ENCODE results near the gene DIDO1.

The DIDO1 gene

DNA sequence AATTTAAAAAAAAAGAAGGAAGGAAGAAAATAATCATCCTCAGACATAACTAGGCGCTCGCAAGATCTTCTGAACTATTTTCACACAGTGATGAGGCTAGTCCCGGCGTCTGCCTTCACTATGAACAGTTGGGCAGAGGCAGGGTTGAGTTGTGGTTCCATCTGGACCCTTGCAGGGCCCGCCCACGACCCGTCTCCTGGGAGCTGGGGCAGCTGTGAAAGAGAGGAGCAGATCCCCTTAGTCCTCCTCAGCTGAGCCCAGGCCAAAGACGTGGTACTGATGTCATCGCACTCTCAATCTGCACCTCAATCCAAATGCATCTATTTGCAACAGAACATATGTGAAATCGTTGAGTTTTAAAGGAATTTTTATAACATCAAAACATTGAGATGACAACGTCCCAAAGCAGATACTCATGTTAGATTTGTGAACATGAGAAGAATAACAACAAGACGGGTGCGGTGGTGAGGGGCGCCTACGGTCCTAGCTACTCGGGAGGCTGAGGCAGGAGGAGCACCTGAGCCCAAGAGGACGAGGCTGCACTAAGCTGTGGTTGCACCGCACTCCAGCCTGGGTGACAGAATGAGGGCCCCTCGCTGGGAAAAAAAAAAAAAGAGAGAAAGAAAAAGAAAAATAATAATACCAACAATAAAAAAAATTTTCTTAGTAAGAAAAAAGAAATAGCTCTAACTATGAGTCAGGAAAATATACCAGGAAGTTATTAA, 80.0 kb downstream of the DIDO1 start:
- DNase-seq = no peak

DNA sequence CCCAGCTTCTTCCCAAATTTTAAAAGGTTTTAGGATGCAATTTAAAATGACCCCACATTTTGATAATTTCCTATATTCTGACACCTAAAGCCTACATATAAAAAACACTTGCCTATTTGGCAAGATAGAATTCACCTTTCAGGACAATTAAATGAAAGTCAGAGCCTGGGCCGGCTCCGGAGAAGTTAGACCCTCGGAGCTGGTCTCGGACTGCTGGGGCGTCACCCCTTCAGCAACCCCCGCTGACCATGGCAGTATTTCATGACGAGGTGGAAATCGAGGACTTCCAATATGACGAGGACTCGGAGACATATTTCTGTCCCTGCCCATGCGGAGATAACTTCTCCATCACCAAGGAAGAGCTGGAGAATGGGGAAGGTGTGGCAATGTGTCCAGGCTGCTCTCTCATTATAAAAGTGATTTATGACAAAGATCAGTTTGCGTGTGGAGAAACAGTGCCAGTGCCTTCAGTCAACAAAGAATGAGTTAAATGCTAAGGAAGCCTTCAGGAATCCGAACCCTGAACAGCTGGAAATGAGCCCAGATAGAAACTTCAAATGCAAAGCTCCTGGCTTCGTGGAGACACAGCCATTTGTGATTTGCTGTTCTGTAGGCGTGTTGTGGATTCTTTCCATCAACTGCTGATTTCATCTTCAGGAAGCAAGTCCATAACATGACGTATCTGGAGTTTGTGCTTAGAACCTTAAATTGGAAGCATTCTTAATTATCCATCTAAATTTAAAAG, 80.7 kb downstream of the DIDO1 start:
- no peak for DNase-seq

DNA sequence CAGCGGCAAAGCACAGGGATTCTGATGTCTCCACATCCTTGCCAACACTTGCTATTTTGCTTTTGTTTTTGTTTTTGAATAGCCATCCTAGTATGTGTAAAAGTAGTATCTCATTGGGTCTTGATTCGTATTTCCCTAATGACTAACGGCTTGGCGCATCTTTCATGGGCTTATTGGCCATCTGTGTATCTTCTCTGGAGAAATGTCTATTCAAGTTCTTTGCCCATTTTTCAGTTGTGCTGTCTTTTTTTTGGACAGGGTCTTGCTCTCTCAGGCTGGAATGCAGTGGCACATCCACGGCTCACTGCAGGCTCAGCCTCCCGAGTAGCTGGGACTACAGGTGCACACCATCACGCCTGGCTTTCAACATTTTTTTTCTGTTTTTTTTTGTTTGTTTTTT, 82.1 kb downstream of the DIDO1 start:
- no peak for DNase-seq

DNA sequence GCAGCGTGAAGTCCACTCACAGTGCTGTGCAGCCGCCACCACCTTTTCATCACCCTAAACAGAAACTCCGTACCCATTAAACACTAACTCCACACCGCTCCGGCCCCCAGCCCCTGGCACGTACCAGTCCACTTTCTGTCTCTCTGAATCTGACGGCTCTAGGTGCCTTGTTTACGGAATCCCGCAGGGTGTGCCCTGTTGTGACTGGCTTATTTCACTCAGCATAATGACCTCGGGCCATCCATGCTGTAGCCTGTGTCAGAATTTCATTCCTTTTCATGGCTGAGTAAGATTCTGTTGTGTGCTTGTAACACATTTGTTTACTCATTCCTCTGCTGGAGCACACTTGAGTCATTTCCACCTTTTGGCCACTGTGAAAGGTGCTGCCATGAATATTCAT, 82.6 kb downstream of the DIDO1 start:
- DNase-seq = no peak

DNA sequence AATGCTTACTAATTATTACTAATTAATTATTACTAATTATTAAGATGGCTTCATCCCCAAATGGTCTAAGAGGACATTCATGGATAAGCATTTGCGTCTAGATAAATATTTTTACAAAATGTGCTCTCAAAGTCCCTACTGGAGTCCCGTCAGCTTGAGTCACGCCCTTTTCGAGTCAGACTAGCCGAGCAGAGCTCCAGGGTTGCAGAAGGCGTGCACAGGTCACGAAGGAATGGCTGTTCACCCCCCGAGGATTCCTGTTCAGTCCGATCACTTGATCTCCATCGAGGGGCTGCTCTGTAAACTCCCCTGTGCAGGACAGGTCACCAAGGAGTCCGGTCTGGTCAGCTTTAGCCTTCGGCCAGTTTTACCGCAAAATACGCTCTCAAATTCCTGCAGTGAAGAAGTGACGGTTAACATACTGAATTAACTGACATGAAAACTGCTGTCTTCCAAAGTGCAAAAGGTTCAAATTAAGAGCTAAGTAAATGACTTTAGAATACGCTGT, 84.5 kb downstream of the DIDO1 start:
- no peak for DNase-seq

DNA sequence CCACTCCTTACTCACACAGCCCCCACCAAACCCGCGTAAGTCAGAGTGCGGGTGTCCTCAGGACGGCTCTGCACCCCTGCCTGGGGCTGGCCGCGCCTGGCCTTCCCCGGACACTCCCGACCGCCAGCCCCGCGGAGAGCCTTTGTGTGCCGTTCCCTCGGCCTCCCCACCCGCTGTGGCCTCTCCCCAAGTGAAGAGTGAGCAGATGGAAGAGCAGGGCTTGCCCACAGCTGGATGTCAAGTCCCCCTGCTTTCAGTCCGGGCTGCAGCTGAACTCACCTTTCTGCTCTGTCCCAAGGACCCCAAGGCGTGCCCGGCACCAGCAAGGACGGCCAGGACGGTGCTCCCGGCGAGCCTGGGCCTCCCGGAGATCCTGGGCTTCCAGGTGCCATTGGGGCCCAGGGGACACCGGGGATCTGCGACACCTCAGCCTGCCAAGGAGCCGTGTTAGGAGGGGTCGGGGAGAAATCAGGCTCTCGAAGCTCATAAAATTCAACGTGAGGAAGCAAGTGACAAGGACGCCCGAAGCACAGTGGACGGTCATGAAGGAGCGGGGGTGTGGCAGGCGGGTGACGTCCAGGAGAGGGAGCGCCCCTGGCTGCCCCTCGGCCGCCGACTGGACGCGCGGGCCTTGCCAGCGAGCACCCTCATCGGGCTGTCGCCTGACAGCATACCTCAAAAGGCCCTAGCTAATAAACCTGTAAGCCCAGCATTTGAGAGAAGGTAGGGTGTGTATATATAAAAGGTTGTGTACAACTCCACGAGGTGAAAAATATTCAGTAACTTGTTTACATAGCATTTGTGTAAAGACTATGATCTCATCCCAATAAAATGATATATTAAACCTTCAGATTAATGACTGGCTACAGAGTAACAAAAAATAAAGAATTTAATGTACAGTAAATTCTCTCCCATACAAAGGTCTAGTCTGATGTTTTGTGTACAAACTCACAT, 85.8 kb downstream of the DIDO1 start:
- no peak for DNase-seq

DNA sequence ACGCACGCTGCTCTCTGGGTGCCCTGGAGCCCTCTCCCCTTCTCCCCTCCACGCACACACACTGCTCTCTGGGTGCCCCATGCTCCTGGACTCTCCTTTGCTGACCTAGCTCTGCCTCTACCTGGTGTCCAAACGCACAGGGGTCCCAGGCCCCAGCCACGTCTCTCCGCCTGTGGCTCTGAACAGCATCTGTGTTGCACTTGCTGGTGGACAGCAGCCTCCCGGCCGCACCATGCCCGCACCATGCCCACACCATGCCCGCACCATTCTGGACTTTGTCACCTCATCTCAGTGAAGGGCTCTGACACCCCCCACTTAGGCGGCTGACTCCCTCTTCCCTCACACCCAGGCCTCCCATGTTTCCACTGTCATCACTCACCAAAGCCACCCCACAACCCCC, 86.5 kb downstream of the DIDO1 start:
- DNase-seq = no peak

DNA sequence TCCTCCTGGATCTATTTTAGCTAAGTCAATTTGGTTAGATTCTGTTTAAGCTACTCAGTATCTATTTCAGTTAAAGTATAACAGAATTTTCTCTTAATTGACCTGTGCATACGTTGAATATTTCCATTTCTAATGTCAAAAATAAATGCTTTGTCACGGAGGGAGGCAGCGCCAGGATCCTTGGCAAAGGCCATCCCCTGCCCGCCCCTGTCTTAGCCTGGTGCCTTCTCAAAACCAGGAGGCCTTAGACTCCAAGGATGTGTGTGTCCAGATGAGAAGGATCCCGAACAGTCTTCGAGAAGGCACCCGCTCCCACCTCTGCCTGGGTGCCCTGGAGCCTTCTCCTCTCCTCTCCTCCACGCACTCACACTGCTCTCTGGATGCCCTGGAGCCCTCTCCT, 87.0 kb downstream of the DIDO1 start:
- DNase-seq = no peak

DNA sequence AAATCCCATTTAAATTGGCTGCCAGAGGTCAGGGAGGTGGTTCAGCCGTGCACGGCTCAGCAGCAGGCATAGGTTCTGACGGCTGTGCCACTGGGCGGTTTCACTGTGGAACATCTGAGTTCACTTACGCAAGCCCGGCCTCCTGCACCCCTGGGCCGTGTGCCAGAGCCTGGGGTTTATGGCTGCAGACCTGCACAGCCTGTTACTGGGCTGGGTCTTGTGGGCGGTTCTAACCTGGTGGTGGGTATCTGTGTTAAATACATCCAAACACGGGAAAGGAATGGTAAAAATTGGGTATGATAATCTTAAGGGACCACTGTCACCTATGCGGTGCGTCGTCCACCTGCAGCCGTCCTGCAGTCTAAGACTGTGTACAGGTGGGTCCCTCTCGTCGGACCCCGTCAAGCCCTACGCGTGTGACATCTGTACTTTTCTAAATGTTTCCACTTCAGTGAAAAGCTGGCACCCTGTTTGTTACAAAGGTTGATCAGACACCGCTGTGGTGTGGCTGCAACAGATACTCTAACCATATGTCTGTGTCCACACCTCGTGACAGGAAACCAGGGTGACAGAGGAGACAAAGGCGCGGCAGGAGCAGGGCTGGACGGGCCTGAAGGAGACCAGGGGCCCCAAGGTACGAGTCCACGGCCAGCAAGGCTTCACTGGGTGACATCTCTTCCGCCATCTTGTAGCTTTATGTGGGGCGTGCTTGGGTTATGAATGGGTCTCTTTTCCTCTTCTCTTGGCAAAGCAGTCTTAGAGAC, 88.0 kb downstream of the DIDO1 start:
- no peak for DNase-seq

DNA sequence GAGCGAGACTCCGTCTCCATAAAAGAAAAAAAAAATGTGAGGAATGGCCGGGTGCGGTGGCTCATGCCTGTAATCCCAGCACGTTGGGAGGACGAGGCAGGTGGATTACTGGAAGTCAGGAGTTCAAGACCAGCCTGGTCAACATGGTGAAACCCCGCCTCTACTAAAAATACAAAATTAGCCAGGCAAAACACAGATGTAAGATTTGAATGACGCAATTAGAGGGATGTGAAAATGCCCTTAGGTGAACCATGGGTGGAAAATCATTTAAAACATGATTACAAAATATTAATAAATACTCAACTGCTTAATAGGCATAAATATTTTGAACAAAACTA, 88.5 kb downstream of the DIDO1 start:
- DNase-seq = no peak

DNA sequence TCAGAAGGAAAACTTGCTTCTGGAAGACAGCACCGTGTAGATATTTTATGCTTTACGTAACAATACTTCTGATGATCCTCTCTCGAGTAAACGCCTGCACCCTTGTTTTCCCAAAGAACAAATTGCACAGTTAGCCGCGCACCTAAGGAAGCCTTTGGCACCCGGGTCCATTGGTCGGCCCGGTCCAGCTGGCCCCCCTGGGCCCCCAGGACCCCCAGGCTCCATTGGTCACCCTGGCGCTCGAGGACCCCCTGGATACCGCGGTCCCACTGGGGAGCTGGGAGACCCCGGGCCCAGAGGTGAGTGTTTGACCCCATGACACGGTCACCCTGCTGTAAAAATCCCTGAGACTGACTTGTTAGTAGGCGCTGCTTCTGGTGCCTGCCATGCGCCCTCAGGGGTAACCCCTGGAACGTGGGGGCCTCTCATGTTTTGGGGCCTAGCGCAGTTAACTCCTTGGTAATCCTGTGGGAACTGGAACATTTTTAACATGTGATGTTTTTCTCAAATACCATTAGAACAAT, 89.3 kb downstream of the DIDO1 start:
- DNase-seq = no peak

DNA sequence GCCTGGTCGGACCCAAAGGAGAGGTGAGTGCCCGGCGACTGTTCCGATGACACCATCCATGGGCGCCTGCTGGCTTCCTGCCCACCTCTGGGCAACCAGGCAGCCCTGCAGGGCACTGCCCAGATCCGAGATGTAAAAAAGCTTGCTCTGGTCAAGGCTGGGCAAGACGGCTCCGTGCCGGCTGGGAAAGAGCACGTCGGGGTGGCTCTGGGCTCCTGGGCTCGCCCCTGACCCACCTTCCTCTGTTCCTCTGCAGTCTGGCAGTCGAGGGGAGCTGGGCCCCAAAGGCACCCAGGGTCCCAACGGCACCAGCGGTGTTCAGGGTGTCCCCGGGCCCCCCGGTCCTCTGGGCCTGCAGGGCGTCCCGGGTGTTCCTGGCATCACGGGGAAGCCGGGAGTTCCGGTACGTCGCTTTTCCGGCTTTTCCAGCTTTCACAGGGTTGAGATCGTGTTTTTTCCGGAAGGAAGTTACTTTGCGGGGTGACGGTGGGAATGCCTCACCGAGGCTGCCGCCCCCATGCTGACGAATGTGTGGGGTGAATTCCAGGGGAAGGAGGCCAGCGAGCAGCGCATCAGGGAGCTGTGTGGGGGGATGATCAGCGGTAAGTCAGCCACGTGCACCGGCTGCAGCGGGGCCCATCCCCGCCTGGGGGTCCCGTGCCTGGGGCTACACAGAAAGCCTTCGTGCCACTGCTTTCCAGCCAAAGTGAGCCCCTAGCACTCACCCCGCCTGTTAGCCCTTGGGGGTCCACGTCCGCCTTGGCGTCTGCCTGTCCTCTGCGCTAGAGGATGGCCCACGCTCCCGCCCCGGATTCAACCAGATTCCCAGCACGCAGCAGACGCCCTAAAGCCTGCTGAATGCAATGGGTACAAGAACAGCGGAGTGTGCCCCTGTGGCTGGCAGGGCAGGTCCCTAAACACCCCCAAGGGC, 90.1 kb downstream of the DIDO1 start:
- no peak for DNase-seq

DNA sequence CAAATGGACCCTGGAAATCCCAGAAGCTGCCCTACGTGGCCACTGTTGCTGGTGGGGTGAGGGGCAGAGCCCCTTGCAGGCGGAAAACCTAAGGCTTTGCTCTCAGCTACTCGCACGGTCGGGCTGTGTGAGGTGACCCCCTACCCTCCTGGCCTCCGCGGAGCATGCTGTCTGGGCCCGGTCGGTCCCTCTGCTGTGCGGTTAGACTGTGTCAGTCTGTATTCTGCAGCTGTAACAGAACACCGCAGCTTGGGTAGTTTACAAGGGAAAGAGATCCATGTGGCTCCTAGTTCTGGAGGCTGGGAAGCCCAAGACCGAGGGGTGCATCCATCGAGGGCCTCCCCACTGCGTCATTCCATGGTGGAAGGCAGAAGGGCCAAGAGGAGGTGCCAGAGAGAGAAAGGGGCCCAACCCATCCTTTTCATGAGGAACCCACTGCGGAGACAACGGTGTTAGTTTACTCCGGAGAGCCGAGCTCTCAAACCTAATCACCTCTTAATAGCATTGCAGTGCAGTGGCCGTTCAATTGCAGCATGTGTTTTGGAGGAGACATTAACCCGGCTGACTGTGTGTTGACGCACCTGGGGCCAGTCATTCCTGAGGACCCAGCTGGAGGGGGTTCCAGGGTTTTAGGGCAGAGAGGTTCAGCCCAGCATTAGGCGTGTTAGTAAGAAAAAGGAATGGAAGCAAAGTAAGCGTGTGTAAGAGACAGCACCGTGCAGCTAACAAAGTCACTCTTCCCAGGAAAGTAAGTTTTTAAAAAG, 91.2 kb downstream of the DIDO1 start:
- DNase-seq = no peak

DNA sequence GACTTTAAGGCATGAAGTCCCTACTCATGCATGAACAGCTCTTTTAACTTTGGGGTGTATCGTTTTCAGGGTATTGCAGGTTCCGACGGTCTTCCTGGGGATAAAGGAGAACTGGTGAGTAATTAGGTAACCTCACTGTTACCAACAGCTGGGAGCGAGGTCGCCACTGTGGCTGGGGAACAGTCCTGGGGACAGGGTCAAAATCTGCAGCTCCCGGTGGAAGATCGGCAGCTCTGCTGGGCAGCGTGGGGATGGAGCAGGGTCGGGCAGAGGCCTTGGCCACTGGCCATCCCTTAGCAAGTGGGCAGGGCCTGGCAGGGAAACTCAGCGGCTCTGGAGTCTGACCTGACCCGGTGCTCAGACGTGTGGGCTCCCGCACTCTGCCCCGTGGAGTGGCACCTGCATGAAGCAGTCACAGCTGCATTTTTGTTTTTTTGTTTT, 93.3 kb downstream of the DIDO1 start:
- DNase-seq = no peak

DNA sequence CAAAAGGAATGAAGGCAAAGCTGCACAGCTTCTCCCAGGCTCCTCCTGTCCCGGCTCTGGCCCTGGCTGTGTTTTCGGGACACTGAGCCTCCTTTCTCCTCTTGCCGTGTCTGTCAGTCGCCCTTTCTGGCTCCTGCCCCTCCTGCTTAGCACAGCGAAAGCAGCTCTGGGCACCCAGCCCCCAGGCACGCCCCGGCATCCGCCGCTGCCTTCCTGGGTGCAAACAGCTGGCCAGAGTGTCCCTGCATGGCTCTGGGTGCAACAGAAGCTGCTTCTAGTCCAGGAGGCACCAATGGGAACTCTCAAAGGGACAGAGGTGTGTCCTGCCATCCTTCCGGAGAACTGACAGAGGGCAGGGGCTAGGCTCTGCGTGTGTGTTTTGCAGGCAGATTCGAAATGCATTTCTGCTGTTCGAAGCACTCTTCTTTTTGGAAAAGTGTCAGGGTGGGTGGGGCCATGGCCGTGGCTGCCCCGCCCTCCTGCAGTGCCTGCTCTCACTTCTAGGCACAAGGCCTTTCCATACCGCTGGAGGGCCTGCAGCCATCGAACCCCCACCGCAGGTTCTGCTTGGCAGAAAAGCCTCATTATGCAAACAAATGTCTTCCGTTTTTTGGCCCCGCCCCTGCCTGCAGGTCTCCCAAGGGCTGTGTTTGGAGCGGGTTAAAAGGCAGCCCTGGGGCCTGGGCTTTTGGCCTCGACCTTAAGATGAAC, 93.9 kb downstream of the DIDO1 start:
- no peak for DNase-seq

DNA sequence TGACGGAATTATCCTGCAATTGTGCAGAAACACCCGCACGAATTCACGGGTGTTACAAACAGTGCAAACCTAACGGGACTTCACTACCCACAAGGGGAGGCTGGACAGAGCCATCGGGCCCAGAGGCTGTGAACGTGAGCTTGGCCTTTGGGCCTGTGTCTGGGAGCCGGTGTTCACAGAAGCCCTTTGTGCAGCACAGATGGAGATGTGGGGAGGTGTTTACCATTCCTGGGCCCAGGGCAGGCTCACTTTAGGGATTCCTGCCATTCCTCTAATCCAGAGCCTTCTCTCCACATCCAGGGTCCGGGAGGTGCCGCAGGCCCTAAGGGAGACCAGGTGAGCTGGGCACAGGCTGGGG, 94.5 kb downstream of the DIDO1 start:
- no peak for DNase-seq

DNA sequence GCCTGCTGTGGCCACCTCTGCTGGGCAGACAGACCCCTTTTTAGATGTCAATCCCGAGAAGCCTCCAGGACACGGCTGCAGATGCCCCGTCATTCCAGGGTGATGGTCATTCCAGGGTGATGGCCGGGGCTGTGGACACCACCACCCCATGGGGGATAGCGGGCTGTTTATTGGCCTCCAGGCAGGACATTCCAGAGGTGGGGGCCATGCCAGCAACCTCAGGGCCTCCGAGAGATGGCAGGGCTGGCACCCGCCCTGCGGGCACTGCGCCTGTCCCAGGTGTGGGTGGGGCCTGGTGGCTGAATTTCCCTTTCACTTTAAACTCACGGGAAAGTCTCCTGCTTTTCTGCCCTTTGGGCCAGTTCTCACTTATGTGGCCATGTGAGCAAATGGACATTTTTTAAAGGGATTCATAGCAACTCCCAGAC, 94.9 kb downstream of the DIDO1 start:
- no peak for DNase-seq

DNA sequence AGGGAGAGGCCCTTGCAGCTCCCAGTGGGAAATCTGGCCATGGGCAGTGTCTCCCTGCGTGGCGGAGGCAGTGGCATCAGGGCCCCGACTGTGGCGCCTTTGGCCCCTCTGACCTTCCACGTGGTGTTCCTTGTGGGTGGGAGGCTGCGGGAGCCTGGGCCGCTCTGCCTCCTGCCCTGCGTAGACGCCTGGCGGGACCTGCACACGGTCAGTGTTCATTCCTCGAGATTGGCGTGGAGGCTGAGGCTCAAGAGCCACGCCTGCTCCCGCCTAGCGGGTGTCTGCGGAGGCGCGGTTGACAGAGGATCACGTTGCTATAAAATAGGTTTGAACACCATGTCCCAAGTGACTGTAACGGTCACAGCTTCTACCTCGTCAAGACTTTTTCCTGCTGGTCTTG, 95.5 kb downstream of the DIDO1 start:
- DNase-seq = no peak

DNA sequence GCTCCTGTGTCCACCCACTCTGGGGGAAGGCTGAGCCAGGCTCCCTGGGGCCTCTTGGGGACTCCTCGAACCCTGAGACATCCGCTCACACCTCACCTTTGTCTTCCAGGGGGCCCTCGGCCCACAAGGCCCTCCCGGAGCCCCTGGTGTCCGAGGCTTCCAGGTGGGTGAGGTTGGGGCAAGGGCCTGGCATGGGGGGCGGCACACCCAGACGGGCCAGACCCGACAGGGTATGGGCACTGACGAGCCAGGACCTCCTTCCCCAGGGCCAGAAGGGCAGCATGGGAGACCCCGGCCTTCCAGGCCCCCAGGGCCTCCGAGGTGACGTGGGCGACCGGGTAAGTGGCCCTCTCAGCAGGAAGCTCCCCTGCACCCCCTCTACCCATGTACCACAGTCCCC, 96.1 kb downstream of the DIDO1 start:
- DNase-seq = no peak

All from NCI-H2081 treated with DMSO at 0.1 percent for 48 hours (cell line).